GM18861 (cell line): ENCODE data around the gene CYTH1.

Experiments used
- ATAC-seq: cut with Tn5 transposase; IDR thresholded peaks from one replicate; pipeline ENCODE4 v1.9.1; 2021; ENCODE audit not compliant: unreplicated experiment

CYTH1 gene

DNA sequence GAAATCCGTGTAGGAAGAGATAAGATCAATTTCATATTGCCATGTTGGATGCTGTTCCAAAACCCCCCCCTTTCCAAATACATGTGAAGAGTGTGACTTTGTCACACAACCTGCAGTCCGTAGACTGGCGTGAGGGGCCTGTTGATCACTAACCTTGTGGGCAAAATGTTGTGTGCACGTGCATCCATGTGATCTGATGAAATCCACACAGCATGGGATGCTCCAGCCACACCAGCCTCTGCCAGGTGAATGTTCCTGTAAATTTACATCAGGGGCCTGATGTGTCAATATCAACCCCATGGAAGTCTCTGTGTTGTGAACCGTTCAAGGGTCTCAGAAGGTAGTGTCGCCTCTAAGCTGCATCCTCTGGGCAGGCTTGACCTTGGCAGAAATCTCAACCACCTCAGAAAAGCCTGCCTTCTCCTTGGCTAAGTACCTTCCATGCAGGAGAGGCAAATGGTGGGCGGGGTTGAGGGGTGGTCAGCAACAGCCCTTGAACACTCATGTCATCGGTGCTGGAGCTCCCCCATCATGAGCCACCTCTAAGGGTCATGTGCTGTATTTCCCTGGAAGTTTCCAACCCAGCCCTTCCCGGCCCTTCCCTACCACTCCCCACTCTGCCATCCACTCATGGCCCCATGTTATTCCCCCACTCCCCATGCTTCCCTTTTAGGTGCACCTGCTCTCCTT, 126.7 kb downstream of the CYTH1 start:
- ATAC-seq: no peak

DNA sequence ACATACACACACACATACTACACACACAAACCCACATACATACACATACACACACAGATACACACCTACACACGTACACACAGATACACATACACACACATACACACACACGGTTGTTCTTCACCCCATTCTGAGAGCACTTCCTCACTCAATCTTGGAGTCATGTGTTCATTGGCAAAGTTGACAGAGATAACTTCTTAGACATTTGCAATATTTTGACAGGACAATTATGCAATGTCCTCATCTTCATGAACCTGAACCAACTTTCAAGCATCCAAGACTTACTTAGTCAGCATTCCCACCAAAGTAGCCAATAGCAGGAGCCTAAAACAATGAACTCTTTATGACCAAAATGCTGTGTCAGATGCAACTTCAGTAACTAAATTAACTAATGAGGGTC, 127.7 kb downstream of the CYTH1 start:
- ATAC-seq: no peak

DNA sequence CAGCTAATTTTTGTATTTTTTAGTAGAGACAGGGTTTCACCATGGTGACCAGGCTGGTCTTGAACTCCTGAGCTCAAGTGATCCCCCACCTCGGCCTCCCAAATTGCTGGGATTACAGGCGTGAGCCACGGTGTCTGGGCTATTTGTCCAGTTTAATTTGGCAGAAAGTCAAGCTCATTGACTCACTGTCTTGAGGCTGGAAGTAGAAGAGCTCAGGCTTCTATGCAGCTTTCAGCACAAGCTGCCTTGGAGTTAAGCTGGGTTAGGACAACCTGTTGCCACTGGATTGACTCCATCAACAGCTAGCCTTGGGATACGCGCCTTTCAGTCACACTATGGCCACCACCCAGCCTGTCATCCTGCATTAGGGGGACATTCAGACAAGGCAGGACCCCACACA, 128.7 kb downstream of the CYTH1 start:
- no peak for ATAC-seq

DNA sequence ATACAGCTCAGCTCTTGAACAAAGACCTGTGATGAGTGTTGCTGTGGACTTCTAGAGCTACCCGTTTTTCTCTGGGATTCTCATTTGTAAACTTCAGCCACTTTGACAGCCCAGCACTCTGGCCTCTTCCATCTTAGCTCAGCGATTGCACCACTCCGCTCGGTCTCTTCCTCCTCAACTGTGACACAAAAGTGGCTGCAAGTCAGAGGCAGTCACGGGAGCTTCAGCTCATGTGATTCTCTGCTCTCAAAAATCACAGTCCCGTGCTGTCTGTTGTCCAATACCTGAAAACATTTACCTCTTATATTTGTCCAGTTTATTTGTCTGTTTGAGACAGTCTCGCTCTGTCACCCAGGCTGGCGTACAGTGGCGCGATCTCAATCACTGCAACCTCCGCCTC, 129.2 kb downstream of the CYTH1 start:
- ATAC-seq: no peak

DNA sequence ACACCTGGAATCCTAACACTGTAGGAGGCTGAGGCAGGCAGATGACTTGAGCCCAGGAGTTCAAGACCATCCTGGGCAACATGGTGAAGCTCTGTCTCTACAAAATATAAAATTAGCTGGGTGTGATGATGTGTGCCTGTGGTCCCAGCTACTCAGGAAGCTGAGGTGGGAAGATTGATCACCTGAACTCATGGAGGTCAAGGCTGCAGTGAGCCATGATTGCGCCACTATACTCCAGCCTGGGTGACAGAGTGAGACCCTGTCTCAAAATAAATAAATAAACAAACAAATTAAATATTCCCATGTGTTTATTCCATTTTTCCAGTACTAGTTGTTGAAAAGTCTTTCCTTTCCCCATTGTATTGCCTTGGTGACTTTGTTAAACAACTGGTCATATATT, 130.0 kb downstream of the CYTH1 start:
- no peak for ATAC-seq

DNA sequence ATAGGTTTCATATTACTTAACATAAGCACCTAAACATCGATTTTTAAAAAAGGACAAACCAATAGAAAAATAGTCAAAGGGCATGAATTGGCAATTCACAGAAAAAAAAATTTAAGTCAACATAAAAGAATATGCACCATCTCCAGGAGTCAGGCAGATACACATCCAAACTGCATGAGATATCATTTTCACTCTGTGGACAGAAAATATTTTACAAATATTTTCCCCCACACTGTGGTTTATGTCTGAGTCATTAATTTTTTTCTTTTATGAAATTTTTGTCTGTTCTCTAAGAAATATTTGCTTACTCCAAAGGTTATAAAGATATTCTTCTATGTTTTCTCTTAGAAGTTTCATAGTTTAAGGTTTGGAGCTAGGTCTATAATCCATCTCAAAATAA, 130.5 kb downstream of the CYTH1 start:
- no peak for ATAC-seq

DNA sequence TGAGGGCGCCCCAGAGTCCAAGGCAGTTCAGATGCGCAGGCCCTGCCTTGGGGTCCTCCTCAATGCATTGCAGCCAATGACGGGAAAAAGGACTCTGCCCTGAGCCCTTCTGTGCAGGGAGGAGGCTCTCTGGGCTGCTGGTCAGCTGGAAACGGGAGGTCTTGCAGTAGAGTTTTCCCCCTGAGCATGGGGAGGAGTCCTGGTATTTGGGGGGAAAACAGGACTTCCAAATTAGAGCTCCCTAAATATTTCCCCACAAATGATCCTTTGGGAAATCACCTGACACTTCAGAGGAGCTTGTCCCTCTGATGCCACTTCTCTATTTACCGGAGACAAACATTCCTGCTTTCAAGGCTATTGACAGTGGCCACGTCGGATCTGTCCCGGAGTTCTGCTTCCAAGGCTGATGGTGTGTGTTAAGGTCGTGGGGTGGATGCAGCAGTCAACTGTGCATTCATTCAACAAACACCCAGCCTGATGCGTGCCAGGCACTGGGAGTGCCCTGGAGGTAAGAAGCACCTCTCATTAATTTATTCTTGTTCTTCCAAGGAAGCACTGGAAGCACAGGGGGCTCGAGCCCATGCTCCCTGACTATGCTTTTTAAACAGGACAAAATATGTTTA, 131.9 kb downstream of the CYTH1 start:
- ATAC-seq: no peak

DNA sequence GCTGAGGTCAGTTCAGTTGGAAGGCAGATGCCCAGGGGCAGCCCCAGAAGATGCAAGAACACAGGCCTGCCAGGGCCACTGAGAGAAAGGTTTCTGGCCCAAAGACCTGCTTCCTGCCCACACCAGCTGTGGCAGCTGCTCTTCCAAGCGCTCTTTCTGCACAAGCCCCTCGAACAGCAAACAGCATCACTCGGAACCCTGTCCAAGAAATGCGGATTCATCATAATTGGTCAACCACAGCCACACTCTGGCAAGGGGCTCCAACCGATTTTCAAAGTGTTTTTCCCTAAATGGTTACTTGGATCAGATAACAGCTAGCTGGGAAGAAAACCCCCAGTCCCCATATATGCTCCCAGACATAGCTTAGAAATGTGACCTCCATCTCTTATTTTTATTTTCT, 133.8 kb downstream of the CYTH1 start:
- ATAC-seq: no peak

DNA sequence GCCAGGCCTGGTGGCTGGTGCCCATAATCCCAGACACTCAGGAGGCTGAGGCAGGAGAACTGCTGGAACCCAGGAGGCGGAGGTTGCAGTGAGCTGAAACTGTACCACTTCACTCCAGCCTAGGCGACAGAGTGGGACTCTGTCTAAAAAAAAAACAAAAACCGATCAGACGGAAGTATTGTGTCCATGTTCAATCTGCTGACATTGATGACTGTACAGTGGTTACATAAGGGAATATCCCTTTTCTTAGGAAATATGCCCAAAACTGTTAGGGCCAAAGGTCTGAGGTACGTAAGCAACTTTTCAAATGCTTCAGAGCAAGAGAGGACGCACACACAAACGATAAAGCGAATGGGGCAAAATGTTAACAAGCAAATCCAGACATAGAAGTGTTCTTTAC, 135.0 kb downstream of the CYTH1 start:
- ATAC-seq: no peak

DNA sequence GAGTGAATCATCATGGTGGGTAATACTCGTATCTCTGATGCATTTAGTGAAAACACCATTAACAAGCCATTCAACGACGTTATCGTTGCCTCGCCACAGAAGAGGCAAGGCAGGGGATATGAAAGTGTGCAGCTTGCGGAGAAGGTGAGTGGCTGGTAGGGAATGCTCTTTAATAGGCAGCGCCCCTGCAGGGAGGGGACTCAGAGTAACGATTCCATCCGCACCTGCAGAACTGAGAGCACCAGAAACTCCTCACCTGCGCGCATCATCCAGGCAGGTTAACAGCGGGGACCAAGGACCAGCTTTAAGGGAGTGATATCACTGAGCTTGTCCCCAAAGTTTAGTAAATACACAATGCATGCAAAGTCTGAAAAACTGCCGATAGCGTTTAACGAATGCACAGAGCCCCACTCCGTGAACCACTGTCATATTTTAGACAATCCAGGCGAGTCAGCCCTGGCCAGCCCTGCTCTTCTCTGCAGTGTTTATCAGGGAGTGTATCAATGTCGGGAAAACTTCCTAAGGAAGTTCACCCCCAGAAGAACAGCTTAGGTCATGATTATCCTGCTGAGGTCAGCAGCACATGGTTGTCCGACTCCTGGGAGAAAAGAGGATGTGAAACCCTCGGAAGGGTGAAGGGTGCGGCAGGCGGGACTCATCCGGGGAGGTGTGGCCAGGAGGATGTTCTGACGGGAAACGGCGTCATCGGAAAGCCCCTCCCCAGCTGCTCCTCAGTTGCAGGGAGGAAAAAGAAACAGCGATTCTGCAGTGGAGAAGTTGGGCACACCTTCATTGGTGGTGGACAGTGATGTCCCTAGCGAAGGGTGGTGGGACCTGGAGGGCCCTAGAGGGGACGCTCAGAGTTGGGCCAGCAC, 136.4 kb downstream of the CYTH1 start:
- no peak for ATAC-seq

DNA sequence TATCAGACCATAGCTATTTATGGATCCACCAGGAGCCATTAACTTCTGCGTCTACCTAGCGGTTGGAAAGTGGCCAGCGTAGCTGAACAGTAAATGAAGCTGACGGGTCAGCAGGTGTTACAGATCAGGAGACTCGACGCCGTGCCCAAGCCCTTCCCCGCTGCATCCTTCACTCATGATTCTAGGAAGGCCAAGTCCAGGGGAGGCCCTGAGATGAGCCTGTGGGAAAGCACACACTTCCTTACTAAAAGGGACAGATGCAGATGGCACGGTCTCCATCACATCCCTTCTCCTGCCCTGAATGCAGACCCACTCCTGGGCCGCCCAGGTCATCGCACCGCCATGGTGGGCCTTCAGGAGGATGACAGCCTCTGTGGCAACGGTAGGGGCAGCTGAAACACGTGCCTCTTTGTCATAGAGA, 137.1 kb downstream of the CYTH1 start:
- no peak for ATAC-seq

DNA sequence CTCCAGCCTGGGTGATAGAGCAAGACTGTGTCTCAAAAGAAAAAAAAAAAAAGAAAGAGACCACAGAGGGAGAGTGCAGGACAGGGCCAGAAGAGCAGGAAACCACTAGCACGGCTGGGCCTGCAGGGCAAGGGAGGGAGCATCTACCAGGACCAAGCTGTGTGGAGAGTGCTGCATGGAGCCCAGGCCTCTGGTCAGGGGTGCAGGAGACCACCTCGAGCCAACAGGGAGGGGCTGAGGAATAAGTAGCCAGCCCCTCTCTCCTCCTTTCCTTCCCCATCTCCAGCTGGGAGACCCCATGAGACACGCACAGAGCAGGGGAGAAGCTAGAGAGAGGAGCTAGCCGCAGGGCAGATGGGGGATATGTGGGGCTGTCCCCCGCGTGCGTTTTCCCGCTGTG, 137.8 kb downstream of the CYTH1 start:
- no peak for ATAC-seq

DNA sequence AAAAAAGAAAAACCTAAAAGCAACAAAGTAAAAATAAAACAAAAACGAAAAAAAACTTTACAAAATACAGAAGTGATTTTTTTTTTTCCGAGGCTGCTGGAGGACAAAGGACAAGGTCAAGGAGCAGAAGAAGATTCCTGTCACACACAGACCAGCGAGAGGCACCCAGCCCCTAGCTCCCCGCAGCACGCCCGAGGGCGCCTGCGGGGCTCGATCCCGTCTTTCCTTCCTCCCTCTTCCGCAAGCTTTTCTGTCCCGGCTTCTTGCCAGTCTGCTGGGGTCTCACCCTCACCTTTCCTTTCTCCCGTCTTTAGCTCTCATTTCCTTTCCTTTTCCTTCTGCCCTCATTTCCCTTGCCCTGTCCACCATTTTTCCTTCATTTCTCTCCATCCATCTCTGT, 138.7 kb downstream of the CYTH1 start:
- no peak for ATAC-seq

DNA sequence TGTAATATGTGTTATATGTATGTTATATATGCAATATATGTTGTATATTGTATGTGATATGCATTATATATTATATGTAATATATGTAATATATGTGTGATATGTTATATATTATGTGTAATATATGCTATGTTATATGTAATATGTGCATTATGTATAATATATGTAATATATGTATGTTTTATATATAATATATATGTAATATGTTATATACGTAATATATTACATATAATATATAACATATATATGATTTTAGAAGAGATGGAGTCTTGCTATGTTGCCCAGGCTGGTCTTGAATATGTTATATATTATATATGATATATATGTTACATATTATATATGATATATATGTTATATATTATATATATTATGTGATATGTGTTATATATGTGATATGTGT, 139.4 kb downstream of the CYTH1 start:
- ATAC-seq: no peak

DNA sequence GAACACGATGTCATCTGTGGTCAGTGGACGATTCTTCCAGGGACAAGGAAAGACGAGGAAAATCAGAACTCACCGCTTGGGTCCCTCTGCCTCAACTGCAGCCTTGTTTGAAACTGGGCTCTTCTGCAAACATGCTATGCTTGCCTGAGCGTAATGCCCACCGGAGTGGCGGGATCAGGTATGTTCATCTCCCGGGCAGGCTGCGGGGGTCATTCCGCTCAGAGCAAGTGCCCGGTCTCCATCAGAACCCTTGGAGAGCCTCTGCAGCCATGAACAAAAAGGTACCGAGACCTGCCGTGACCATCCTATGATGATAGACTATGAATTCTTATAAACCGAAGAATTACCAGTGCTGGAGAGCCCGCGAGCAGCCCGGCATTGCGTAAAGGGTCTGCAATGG, 140.4 kb downstream of the CYTH1 start:
- ATAC-seq: no peak

DNA sequence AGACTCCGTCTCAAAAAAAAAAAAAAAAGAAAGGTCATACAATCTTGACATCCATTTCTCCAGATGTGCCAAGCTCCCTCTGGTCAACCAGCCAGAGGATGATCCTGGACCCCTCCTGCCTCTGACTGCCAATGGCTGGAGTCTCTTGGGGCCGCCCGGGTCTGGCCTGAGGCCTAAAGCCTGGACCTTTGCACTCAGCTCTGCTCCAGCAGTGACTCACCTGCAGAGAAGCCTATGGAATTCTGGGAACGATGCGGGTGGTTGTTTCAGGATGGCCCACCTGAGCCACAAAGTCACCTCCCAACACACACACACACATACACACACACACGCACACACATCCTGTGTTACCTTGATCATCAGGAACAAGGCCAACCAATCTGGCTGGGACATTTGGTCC, 140.8 kb downstream of the CYTH1 start:
- no peak for ATAC-seq

DNA sequence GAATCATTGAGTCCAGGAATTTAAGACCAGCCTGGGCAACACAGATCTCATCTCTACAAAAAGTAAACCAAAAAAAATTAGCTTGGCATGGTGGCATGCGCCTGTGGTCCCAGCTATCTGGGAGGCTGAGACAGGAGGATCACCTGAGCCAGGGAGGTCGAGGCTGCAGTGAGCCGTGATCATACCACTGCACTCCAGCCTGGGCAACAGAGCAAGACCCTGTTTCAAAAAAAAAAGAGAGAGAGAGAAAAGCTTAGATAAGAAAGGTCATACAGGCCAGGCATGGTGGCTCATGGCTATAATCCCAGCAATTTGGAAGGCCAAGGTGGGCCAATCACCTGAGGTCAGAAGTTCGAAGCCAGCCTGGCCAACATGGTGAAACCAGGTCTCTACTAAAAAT, 141.4 kb downstream of the CYTH1 start:
- ATAC-seq: no peak

DNA sequence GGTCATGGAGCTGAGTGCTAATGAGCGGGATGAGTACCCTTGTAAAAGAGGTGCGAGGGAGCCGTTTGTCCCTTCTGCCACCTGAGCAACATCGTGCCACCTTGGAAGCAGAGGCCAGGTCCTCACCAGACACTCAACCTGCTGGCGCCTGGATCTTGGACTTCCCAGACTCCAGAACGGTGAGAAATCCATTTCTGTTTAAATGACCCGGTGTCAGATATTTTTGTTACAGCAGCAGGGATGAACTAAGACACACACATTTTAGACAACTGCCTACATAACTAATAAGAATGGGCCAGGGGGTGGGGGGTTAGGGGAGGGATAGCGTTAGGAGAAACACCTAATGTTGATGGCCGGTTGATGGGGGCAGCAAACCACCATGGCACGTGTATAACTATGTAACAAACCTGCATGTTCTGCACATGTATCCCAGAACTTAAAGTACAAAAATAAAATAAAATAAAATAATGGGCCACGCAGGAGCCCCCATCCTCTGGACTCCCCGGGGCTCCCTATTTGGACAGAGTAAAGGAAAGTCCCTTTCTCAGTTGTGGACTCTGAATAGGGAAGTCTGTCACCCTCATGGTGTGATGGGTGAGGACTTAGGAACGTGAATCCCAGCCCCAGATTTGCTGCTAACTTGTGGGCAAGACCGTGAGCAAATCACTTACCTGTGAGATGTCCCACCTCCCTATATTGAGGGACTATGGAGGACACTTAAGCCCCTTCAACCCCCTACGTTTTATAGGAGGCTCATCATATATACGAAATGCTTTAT, 144.2 kb downstream of the CYTH1 start:
- ATAC-seq: no peak

DNA sequence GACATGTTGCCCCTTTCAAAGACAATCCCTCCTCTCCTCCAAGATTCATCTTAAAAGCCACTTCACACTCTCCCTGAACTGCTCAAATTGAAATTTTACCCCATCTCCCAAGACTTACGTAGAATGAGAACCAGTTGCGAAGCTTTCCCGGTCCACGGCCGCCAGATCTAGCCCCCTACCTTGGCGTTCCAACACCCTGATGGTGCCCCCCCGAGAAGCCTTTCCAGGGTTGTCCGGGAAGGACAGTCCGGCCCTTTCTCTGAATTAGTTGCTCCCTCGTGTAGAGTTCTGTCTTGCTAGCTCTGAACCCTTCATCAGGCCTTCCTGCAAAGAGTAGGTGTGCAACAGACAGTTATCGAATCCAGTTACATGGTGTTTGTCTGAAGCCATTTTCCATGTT, 144.9 kb downstream of the CYTH1 start:
- no peak for ATAC-seq

DNA sequence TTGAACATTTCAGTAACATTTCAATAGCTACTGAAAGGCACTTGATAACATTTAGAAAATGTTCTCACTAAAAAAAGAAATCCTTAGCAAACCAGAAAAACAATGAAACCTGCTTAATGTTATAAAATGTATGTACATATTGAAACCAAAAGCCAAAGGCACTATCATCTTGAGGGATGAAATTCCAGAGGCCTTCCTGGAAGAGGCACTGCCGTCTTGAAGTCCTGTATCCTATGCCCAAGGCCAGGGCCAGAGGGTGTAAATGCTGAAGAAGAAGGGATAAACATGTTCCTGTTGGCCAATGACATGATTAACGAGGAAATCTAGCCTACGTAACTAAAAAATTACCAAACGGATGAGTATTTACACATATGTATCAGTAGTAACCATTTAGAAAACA, 147.9 kb downstream of the CYTH1 start:
- no peak for ATAC-seq

DNA sequence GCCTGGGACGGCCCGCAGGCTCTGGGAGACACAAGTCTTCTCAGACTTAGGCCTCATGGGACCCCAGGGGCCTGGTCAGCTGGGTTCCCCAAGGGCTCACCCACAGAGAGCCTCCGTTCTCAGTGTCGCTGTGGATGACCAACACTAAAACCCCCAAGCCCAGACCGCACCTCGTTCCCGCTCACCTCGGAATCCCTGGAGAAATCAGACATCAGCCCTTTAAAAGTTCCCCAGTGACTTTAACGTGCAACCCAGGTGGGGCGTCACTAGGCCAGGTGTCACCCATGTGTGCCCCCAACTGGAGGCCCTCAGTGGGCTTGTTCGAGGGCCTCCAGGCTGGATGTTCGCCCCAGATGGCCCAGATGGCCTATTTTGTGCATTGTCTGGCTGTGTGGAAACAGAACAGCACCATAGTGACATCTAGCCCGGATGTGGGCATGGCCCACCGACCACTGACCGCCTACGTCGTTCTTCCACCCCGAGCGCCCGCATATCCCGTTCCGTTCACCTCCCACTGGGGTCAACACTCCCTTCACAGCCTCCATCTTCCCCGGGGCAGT, 152.6 kb downstream of the CYTH1 start:
- ATAC-seq: no peak
